IMR-90 (cell line): Measurements from ENCODE around the gene ADAMTS17.

ENCODE experiments used
- BHLHE40 ChIP-seq: fragments of 150-350 bp; IDR thresholded peaks from 2 replicates; pipeline ENCODE4 v1.6.1; 2016; ENCODE audit warnings: mild to moderate bottlenecking, low read depth, low read length
- CEBPB ChIP-seq: IDR thresholded peaks from 2 replicates; pipeline ENCODE4 v1.6.1; 2012; ENCODE audit warnings: low read depth, low read length, improper control_type of control experiment
- FOS ChIP-seq: fragments of 150-350 bp; IDR thresholded peaks from 2 replicates; pipeline ENCODE4 v1.6.1; 2016; ENCODE audit warnings: low read depth, low read length
- MXI1 ChIP-seq: IDR thresholded peaks from 2 replicates; pipeline ENCODE4 v1.6.1; 2012; ENCODE audit warnings: low read depth, mild to moderate bottlenecking, low read length, moderate library complexity, borderline replicate concordance
- NFE2L2 ChIP-seq: fragments of 150-350 bp; IDR thresholded peaks from 2 replicates; pipeline ENCODE4 v1.6.1; 2016; ENCODE audit warnings: low read depth, mild to moderate bottlenecking, low read length
- POLR2A ChIP-seq: IDR thresholded peaks from 2 replicates; pipeline ENCODE4 v1.6.1; 2012; ENCODE audit warnings: mild to moderate bottlenecking, low read depth, low read length
- RAD21 ChIP-seq: IDR thresholded peaks from 2 replicates; pipeline ENCODE4 v1.6.1; 2012; ENCODE audit warnings: low read length, improper control_type of control experiment
- SMC3 ChIP-seq: fragments of 150-350 bp; IDR thresholded peaks from 2 replicates; pipeline ENCODE4 v1.6.1; 2016; ENCODE audit warnings: low read depth, mild to moderate bottlenecking, antibody characterized with exemption, low read length, moderate library complexity
- TF ChIP-seq, protein P1 (sequence below): conservative IDR thresholded peaks from 2 replicates; pipeline ENCODE4 v1.5.1; 2012; ENCODE audit warnings: mild to moderate bottlenecking, low read depth, low read length, improper control_type of control experiment
- TF ChIP-seq, protein P2 (sequence below): fragments of 150-350 bp; IDR thresholded peaks from 2 replicates; pipeline ENCODE4 v1.6.1; 2017; ENCODE audit warnings: mild to moderate bottlenecking, antibody characterized with exemption, low read length, low read depth

DNA sequence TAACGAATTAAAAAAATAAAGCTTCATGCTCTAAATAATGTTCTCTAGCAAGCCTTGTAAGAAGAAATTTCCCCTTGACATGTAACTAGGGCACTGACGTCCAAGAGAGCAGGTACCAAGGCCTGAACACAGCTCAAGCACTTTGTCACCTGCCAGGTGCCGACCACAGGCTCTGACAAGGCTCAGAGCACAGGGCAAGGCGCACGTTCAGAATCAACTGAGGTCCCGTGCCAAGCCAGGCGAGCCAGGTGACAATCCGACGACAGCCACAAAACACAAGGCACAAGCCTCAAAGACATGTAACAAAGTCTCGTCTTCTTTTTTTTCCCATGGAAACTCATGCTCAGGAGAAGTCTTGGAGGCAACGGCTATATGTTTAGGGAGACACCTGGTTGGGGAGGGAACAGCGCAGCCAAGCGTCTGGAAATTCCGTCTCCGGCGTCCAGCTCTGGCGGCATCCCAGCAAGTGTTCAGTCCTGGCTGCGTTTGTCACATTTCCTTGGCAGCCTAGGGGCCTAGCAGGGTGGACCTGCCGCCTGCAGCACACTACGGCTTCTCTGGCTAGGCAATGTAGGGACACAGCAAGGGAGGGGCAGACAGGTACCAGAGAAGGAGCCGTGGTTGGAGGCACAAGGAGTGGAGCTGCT lies 76.7 kb downstream of the ADAMTS17 start:
- no peak for TF ChIP-seq SMC3
- TF ChIP-seq, protein P1, sequence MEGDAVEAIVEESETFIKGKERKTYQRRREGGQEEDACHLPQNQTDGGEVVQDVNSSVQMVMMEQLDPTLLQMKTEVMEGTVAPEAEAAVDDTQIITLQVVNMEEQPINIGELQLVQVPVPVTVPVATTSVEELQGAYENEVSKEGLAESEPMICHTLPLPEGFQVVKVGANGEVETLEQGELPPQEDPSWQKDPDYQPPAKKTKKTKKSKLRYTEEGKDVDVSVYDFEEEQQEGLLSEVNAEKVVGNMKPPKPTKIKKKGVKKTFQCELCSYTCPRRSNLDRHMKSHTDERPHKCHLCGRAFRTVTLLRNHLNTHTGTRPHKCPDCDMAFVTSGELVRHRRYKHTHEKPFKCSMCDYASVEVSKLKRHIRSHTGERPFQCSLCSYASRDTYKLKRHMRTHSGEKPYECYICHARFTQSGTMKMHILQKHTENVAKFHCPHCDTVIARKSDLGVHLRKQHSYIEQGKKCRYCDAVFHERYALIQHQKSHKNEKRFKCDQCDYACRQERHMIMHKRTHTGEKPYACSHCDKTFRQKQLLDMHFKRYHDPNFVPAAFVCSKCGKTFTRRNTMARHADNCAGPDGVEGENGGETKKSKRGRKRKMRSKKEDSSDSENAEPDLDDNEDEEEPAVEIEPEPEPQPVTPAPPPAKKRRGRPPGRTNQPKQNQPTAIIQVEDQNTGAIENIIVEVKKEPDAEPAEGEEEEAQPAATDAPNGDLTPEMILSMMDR, result no peak
- TF ChIP-seq BHLHE40, result no peak
- TF ChIP-seq POLR2A, result no peak
- no peak for TF ChIP-seq MXI1
- TF ChIP-seq, protein P2, sequence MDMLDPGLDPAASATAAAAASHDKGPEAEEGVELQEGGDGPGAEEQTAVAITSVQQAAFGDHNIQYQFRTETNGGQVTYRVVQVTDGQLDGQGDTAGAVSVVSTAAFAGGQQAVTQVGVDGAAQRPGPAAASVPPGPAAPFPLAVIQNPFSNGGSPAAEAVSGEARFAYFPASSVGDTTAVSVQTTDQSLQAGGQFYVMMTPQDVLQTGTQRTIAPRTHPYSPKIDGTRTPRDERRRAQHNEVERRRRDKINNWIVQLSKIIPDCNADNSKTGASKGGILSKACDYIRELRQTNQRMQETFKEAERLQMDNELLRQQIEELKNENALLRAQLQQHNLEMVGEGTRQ, result no peak
- no peak for TF ChIP-seq CEBPB
- TF ChIP-seq RAD21, result no peak
- TF ChIP-seq NFE2L2, result no peak
- no peak for TF ChIP-seq FOS
